IMR-90 (cell line): Measurements from ENCODE around the gene OR10R2.

Experiments used
- BHLHE40 ChIP-seq: fragments of 150-350 bp; IDR thresholded peaks from 2 replicates; pipeline ENCODE4 v1.6.1; 2016; ENCODE audit warnings: mild to moderate bottlenecking, low read depth, low read length
- CEBPB ChIP-seq: IDR thresholded peaks from 2 replicates; pipeline ENCODE4 v1.6.1; 2012; ENCODE audit warnings: low read depth, low read length, improper control_type of control experiment
- CTCF ChIP-seq: conservative IDR thresholded peaks from 2 replicates; pipeline ENCODE4 v1.5.1; 2012; ENCODE audit warnings: mild to moderate bottlenecking, low read depth, low read length, improper control_type of control experiment
- FOS ChIP-seq: fragments of 150-350 bp; IDR thresholded peaks from 2 replicates; pipeline ENCODE4 v1.6.1; 2016; ENCODE audit warnings: low read depth, low read length
- MAFK ChIP-seq: IDR thresholded peaks from 2 replicates; pipeline ENCODE4 v1.6.1; 2012; ENCODE audit warnings: low read depth, low read length, improper control_type of control experiment
- MAZ ChIP-seq: IDR thresholded peaks from 2 replicates; pipeline ENCODE4 v1.6.1; 2012; ENCODE audit warnings: low read depth, mild to moderate bottlenecking, low read length, improper control_type of control experiment, moderate library complexity, borderline replicate concordance
- MXI1 ChIP-seq: IDR thresholded peaks from 2 replicates; pipeline ENCODE4 v1.6.1; 2012; ENCODE audit warnings: low read depth, mild to moderate bottlenecking, low read length, moderate library complexity, borderline replicate concordance
- POLR2A ChIP-seq: IDR thresholded peaks from 2 replicates; pipeline ENCODE4 v1.6.1; 2012; ENCODE audit warnings: mild to moderate bottlenecking, low read depth, low read length
- RAD21 ChIP-seq: IDR thresholded peaks from 2 replicates; pipeline ENCODE4 v1.6.1; 2012; ENCODE audit warnings: low read length, improper control_type of control experiment
- RCOR1 ChIP-seq: IDR thresholded peaks from 2 replicates; pipeline ENCODE4 v1.6.1; 2012; ENCODE audit warnings: mild to moderate bottlenecking, low read length, improper control_type of control experiment; ENCODE audit not compliant: insufficient replicate concordance
- RFX5 ChIP-seq: IDR thresholded peaks from 2 replicates; pipeline ENCODE4 v1.8.0; 2012; ENCODE audit warnings: low read depth, mild to moderate bottlenecking, low read length, moderate library complexity
- SMC3 ChIP-seq: fragments of 150-350 bp; IDR thresholded peaks from 2 replicates; pipeline ENCODE4 v1.6.1; 2016; ENCODE audit warnings: low read depth, mild to moderate bottlenecking, antibody characterized with exemption, low read length, moderate library complexity
- TF ChIP-seq, protein P1 (sequence below): fragments of 150-350 bp; IDR thresholded peaks from 2 replicates; pipeline ENCODE4 v1.6.1; 2017; ENCODE audit warnings: mild to moderate bottlenecking, antibody characterized with exemption, low read length, low read depth

DNA sequence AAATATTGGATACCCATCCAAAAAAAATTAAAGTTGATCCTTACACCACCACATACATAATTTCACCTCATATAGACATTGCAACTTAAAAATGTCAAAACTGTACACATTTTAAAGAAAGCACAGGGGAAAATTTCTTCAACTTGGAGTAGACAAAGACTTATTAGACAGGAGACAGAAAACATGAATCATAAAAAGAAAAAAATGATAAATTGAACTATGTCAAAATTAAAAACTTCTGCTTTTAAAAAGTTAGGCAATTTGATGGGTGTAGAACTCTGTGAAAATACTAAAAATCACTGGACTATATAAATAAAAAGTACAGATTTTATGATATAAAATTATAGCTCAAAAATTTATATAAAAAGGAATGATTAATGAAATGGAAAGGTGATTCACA lies 14.8 kb upstream of the OR10R2 start:
- no peak for TF ChIP-seq CTCF
- no peak for TF ChIP-seq MAFK
- TF ChIP-seq SMC3, result no peak
- no peak for TF ChIP-seq POLR2A
- TF ChIP-seq FOS, result no peak
- TF ChIP-seq BHLHE40, result no peak
- TF ChIP-seq, protein P1, sequence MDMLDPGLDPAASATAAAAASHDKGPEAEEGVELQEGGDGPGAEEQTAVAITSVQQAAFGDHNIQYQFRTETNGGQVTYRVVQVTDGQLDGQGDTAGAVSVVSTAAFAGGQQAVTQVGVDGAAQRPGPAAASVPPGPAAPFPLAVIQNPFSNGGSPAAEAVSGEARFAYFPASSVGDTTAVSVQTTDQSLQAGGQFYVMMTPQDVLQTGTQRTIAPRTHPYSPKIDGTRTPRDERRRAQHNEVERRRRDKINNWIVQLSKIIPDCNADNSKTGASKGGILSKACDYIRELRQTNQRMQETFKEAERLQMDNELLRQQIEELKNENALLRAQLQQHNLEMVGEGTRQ, result no peak
- no peak for TF ChIP-seq MAZ
- TF ChIP-seq RFX5, result no peak
- TF ChIP-seq MXI1, result no peak
- TF ChIP-seq RCOR1, result no peak
- no peak for TF ChIP-seq CEBPB
- no peak for TF ChIP-seq RAD21
